SK-N-MC (cell line): ENCODE measurements around the gene MAGI2.

Experiments
- EZH2 ChIP-seq: fragments of 200-600 bp; sonication (generic); IDR thresholded peaks from one replicate; pipeline ENCODE4 v1.6.1; 2017; ENCODE audit warnings: antibody characterized with exemption
- FOXP2 ChIP-seq: optimal IDR thresholded peaks from 2 replicates; pipeline ENCODE3; 2011; ENCODE audit warnings: mild to moderate bottlenecking, moderate library complexity; ENCODE audit not compliant: insufficient read depth; ENCODE audit errors: extremely low read length, control extremely low read depth
- POLR2AphosphoS5 ChIP-seq: IDR thresholded peaks from 2 replicates; pipeline ENCODE4 v1.6.1; 2012; ENCODE audit warnings: mild to moderate bottlenecking, low read depth, low read length, borderline replicate concordance

DNA sequence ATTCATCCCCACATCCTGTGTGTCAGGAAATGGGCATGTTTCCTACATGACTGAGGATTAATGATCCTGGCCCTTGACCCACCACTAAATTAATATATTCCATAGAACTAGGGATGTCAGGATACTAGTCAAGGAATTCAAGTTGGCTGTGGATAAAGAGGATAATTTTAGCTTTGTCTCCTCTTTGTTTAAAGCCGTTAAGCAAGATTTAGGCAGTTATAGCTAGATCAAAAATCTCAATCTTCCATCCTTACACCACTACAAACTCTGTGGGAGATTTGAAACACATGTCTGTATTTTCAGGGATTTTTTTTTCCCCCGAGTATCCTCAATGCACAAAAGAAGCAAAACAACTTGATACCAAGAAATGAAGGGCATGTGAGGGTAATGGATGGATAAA lies 417.1 kb downstream of the MAGI2 start:
- no peak for TF ChIP-seq EZH2
- no peak for TF ChIP-seq POLR2AphosphoS5
- TF ChIP-seq FOXP2, result no peak
